ENCODE measurements around the gene GRID2IP. TPM values are rescaled to one million over a fixed set of nuclear protein-coding genes. Genes with fewer than 3 reads are reported as not detected.

The GRID2IP gene
- total RNA-seq, 1 donor from 2014 or later = 0.13 TPM

DNA sequence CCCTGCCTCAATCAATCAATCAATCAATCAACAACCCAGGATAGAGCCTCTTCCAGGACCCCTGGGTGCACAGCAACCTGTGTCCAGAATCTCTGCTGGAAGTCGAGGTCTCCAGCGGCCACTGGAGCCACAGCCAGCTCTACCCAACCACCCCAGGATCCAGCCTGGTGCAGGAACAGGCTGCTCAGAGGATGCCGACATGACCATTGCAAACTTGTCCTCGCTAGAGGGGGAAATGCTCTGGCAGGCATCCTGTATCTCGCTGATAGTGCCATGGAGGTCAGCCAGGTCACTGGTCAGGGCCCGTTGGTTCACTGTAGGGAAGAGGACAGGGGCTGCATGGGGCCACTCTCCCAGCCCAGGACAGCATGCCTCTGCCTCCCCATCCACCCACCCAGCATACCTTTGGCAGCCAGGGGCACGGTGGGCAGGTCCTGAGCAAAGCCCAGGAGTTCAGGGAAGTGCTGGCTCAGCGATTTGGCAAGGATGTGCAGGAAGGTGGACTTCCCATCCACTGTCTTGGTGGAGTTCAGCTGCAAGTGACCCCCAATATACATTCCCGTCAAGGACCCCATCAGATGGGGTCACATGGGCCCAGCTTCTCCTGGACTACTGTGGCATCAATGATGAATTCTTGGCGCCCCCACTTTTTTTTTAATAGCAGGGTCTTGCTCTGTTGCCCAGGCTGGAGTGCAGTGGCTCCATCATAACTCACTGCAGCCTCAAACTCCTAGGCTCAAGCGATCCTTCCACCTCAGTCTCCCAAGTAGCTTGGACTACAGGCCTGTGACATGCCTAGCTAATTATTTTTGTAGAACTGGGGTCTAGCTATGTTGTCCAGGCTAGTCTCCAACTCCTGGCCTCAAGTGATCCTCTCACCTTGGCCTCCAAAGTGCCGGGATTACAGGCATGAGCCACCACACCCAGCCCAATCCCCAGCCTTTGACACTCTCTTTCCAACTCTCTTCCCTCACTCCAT is 49.4 kb downstream of the GRID2IP start:
- Mint-ChIP-seq H3K4me3 (ENCODE audit: unreplicated experiment) (no peak overlapping the region), H3K27me3 (ENCODE audit: unreplicated experiment) (peaks cover 8% of the 10 kb centered on the region), H3K27ac (ENCODE audit: unreplicated experiment) (no peak overlapping the region), H3K36me3 (ENCODE audit: unreplicated experiment) (no peaks in the 10 kb centered on the region), H3K9me3 (ENCODE audit: unreplicated experiment) (no peaks in the 10 kb centered on the region), H3K4me1 (ENCODE audit: unreplicated experiment) (no peaks in the 10 kb centered on the region)
- TF ChIP-seq, protein P1, sequence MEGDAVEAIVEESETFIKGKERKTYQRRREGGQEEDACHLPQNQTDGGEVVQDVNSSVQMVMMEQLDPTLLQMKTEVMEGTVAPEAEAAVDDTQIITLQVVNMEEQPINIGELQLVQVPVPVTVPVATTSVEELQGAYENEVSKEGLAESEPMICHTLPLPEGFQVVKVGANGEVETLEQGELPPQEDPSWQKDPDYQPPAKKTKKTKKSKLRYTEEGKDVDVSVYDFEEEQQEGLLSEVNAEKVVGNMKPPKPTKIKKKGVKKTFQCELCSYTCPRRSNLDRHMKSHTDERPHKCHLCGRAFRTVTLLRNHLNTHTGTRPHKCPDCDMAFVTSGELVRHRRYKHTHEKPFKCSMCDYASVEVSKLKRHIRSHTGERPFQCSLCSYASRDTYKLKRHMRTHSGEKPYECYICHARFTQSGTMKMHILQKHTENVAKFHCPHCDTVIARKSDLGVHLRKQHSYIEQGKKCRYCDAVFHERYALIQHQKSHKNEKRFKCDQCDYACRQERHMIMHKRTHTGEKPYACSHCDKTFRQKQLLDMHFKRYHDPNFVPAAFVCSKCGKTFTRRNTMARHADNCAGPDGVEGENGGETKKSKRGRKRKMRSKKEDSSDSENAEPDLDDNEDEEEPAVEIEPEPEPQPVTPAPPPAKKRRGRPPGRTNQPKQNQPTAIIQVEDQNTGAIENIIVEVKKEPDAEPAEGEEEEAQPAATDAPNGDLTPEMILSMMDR (IDR thresholded peaks at IDR 0.05) = no peak
- DNase-seq (ENCODE audit: extremely low spot score, unreplicated experiment) = no peak

DNA sequence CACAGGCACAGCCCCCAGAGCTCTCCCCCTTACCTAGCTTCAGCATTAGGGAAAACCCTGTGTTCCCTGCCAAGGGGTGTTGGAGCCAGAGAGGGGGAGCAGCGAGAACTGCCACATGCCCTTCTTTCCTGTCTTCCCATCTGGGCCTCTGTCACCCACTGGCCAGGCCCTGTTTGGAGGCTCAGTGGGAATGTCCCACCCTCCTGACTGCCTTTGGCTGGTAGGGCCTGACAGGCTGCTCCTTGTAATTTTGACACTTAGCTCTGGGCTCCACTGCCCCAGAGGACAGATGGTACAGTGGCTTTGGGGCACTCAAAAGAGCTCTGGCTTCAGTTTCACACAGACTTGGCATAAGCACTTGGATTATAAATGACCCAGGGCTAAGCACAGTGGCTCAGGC is 50.6 kb downstream of the GRID2IP start:
- Mint-ChIP-seq H3K27me3 (ENCODE audit: unreplicated experiment) (no peaks in the 10 kb centered on the region), H3K4me1 (ENCODE audit: unreplicated experiment) (no peaks in the 10 kb centered on the region), H3K4me3 (ENCODE audit: unreplicated experiment) (no peak overlapping the region), H3K36me3 (ENCODE audit: unreplicated experiment) (no peaks in the 10 kb centered on the region), H3K9me3 (ENCODE audit: unreplicated experiment) (no peaks in the 10 kb centered on the region), H3K27ac (ENCODE audit: unreplicated experiment) (no peak overlapping the region)
- TF ChIP-seq, protein P1 (IDR thresholded peaks at IDR 0.05) = no peak
- DNase-seq (ENCODE audit: extremely low spot score, unreplicated experiment) = no peak

DNA sequence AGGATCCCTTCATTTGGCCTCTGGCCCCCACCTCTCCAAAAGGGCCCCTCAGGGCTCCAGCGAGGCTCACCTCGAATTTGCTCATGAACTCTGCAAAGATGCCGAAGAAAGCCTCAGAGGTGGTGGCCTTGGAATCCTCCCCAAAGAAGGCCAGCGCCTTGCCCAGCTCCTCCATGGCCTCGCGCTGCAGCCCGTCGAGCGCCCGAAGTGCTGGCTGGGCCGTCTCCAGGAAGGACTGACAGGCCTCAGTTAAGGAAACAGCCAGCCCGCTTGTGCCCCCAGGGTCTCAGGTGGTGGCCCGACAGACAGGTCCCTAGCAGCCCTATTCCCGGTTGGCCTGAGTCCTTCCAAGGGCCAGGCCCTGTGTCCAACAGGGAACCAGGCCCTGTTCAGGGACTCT is 53.3 kb downstream of the GRID2IP start:
- Mint-ChIP-seq H3K36me3 (ENCODE audit: unreplicated experiment) (no peaks in the 10 kb centered on the region), H3K27me3 (ENCODE audit: unreplicated experiment) (no peaks in the 10 kb centered on the region), H3K9me3 (ENCODE audit: unreplicated experiment) (no peaks in the 10 kb centered on the region), H3K4me1 (ENCODE audit: unreplicated experiment) (no peaks in the 10 kb centered on the region), H3K4me3 (ENCODE audit: unreplicated experiment) (no peak overlapping the region), H3K27ac (ENCODE audit: unreplicated experiment) (no peak overlapping the region)
- TF ChIP-seq, protein P1 (IDR thresholded peaks at IDR 0.05) = no peak
- DNase-seq (ENCODE audit: extremely low spot score, unreplicated experiment) = no peak

DNA sequence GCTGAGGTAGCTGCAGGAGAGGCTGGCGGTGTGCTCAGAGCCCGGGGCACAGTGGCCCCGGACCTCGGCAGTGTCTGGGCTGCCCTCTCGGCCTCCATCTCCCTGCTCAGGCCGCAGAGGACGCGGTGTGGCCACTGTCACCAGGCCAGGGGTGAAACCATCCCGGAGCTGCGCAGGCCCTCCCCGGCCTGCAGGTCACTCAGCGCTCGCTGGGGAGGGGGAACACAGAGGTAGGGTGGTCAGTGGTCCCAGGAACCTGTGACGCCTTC is 53.7 kb downstream of the GRID2IP start:
- no peak overlapping the region for H3K4me3 Mint-ChIP-seq (ENCODE audit: unreplicated experiment)

More for the DNA sequence above, 53.7 kb downstream of the GRID2IP start:
- Mint-ChIP-seq H3K9me3 (ENCODE audit: unreplicated experiment) (no peaks in the 10 kb centered on the region), H3K4me1 (ENCODE audit: unreplicated experiment) (no peaks in the 10 kb centered on the region), H3K36me3 (ENCODE audit: unreplicated experiment) (no peaks in the 10 kb centered on the region), H3K27ac (ENCODE audit: unreplicated experiment) (no peak overlapping the region), H3K27me3 (ENCODE audit: unreplicated experiment) (peaks cover 4% of the 10 kb centered on the region)
- no peak for DNase-seq (ENCODE audit: extremely low spot score, unreplicated experiment)
- TF ChIP-seq, protein P1 (IDR thresholded peaks at IDR 0.05) = no peak
